ENCODE data around the gene TMED10.
"Not testable (repeated sequence)": the region's sequence is repeated elsewhere in the genome, so short reads cannot be mapped to it uniquely, and the experiment has no call there.

TMED10 gene

DNA sequence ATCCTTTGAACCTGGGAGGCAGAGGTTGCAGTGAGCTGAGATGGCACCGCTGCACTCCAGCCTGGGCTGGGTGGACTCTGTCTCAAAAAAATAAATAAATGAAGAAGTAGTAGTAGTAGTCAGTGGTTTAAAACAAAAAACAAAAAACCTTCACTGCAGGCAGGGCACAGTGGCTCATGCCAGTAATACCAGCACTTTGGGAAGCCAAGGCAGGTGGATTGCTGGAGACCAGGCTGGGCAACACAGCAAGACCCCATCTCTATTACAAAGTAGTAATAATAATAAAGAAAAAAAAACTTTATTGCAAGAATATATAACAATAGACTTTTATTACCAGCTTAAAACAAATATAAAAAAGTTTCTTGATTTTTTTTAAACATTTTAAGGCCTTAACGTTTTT is 35.8 kb downstream of the TMED10 start:
- DNase-seq: no peak
- in situ Hi-C loops (cut with MboI; ENCODE audit: low pct_unique_long_range_greater_than_20kb, low sequenced_read_pairs): loop anchor here (10.0 to 25.0 kb wide), 2 partner anchors 154 to 347 kb away; no protein-coding TSS in a partner anchor

DNA sequence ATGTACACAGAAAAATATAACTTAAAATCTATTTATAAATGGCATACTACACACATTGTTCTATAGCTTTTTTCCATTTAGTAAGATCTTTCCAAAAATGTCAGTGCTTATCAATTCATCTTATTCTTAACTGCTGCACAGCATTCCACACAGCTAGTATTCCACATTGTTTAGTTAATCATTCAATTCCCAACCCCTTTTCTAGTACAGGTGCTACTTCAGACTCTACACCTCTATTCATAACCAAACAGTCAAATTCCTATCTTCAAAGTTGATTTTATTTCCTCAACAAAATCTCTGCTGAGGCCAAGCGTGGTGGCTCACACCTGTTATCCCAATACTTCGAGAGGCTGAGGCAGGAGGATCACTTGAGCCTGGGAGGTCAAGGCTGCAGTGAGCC is 37.2 kb downstream of the TMED10 start:
- DNase-seq: no peak
- in situ Hi-C loops (cut with MboI; ENCODE audit: low pct_unique_long_range_greater_than_20kb, low sequenced_read_pairs): loop anchor here (25.0 kb wide), 1 partner anchor 348 kb away; no protein-coding TSS in a partner anchor

DNA sequence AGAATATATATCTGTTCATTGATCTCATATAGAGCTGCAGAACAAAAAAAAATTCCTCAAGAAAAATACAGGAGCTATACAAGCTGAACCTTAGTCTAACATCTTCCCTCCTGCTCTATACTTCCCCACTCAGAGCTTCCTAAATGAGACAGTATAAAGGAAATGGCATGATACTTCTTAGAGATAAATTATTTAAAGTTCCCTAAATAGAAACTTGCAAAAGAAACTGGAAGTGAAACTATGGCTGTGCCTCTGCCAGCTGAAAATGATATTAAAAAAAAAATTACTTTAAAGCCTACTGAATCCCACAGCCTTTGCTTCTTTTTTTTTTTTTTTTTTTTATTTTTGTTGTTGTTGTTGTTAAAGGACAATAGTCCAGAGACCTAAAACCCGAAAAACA is 37.9 kb downstream of the TMED10 start:
- DNase-seq: peak; percentile 43
- in situ Hi-C loops (cut with MboI; ENCODE audit: low pct_unique_long_range_greater_than_20kb, low sequenced_read_pairs): loop anchor here (25.0 kb wide), 1 partner anchor 349 kb away; no protein-coding TSS in a partner anchor

DNA sequence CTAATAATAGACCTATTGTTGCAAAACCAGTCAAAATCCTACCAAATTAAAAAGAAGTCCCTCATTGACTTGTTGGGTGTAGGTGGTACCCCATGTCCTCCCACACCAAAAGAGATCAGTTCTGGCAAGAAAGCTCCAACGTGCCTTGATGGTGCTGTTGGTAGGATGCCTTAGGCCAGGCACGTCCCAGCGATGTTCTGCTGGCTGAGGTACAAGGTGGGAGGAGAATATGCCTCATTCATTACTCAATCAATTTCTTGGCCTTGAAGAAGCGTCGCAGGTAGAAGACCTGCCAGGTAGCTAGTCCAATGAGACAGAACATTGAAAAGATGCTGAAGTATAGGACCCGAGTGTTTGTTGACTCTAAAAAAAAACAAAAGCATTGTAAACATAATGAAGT is 41.8 kb downstream of the TMED10 start:
- in situ Hi-C loops (cut with MboI; ENCODE audit: low pct_unique_long_range_greater_than_20kb, low sequenced_read_pairs): loop anchor here (25.0 kb wide), 1 partner anchor 353 kb away; no protein-coding TSS in a partner anchor
- DNase-seq: no peak

DNA sequence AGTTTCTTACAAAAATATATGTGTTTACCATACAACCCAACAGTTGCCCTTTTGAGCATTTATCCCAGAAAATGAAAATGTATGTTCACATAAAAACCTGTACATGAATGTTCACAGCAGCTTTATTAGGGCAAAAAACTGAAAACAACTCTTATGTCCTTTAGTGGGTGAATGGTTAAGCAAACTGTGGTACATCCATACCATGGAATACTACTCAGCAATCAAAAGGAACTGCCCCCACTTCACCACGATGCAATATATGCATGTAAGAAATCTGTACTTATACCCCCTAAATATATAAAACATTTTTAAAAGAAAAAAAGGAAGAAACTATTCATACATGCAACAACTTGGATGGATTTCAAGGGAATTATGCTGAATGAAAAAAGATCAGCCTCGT is 42.8 kb downstream of the TMED10 start:
- no peak for DNase-seq
- in situ Hi-C loops (cut with MboI; ENCODE audit: low pct_unique_long_range_greater_than_20kb, low sequenced_read_pairs): loop anchor here (25.0 kb wide), 1 partner anchor 354 kb away; no protein-coding TSS in a partner anchor

DNA sequence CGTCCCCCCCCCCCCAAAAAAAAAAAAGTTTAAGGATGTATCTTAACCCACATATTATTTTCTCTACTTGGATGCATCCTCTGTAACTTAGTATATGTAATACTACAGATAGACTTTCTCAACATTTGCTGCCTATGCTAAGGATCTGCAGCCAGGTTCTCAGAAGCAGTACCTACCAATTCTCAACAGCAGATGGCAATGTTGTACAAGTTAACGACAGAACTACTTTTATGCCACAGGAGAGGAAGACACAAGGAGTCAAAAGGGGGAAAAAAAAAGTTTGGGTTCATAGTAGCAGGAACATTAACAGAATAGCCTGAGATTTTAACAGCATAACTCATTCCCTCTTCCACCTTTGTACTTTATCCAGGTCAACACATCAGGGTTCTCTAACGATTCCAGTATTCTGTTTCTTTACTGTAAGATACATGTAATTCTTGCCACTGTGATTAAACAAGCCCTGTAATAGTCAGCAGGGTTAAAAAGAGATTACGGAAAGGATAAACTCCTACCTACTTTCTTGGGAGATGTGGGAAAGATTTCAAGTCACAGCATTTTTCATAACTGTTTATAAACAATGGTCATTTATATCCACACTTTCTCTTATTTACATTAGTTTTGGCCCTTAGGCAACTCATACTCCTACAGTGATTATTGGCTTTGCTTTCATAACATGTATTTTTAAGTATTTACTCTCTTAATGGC is 43.9 kb downstream of the TMED10 start:
- peak; percentile 92 for DNase-seq
- in situ Hi-C loops (cut with MboI; ENCODE audit: low pct_unique_long_range_greater_than_20kb, low sequenced_read_pairs): loop anchor here (25.0 kb wide), 1 partner anchor 355 kb away; no protein-coding TSS in a partner anchor

DNA sequence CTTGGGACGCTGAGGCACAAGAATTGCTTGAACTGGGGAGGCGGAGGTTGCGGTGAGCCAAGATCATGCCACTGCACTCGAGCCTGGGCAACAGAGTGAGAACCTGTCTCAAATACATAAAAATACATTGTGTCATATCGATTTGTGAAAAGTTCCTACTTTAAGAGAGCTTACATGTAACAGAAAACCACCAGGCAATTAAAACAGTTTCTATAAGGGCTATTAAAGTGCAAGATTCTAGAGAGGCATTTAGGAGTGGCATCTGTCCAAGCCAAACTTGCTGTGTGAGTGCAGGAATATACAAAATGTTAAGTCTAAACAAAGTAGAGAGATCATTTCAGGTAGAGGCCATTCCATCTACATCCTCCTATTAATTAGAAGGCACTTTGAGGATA is 47.8 kb downstream of the TMED10 start:
- in situ Hi-C loops (cut with MboI; ENCODE audit: low pct_unique_long_range_greater_than_20kb, low sequenced_read_pairs): loop anchor here (25.0 kb wide), 1 partner anchor 359 kb away; no protein-coding TSS in a partner anchor
- no peak for DNase-seq

DNA sequence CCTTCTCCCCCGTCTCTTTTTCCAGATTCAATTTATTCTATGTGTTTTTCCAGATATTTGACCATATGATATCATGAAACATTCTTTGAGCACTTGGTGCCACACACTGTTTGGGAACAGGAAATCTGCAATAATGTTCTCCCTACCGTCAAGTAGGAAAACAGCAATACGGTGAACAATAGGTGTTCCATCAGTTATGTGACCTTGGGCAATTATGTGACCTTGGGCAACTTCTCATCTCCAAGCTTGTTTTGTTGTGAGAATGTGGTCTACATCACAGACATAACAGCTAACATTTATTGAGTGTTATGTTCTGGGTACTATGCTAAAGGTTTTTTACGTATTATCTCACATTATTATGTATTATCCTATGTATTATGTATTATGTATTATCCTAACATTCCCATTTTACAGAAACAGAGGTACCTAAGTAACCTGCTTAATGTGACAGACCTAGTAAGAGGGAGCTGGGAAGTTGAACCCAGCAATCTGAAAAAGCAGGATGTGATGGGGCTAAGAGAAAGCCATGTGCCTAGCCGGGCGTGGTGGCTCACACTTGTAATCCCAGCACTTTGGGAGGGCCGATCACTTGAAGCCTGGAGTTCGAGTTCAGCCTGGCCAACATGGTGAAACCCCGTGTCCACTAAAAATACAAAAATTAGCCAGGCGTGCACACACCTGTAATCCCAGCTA is 48.4 kb downstream of the TMED10 start:
- DNase-seq: no peak
- in situ Hi-C loops (cut with MboI; ENCODE audit: low pct_unique_long_range_greater_than_20kb, low sequenced_read_pairs): loop anchor here (25.0 kb wide), 1 partner anchor 359 kb away; no protein-coding TSS in a partner anchor

DNA sequence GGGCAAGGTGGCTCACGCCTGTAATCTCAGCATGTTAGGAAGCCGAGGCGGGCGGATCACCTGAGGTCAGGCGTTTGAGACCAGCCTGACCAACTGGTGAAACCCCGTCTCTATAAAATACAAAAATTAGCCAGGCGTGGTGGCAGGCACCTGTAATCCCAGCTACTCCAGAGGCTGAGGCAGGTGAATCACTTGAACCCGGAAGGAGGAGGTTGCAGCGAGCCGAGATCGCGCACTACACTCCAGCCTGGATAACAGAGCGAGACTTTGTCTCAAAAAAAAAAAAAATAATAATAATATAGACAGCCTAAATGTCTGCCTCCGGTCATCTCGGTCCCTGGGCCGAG is 49.0 kb downstream of the TMED10 start:
- in situ Hi-C loops (cut with MboI; ENCODE audit: low pct_unique_long_range_greater_than_20kb, low sequenced_read_pairs): loop anchor here (25.0 kb wide), 1 partner anchor 360 kb away; no protein-coding TSS in a partner anchor

DNA sequence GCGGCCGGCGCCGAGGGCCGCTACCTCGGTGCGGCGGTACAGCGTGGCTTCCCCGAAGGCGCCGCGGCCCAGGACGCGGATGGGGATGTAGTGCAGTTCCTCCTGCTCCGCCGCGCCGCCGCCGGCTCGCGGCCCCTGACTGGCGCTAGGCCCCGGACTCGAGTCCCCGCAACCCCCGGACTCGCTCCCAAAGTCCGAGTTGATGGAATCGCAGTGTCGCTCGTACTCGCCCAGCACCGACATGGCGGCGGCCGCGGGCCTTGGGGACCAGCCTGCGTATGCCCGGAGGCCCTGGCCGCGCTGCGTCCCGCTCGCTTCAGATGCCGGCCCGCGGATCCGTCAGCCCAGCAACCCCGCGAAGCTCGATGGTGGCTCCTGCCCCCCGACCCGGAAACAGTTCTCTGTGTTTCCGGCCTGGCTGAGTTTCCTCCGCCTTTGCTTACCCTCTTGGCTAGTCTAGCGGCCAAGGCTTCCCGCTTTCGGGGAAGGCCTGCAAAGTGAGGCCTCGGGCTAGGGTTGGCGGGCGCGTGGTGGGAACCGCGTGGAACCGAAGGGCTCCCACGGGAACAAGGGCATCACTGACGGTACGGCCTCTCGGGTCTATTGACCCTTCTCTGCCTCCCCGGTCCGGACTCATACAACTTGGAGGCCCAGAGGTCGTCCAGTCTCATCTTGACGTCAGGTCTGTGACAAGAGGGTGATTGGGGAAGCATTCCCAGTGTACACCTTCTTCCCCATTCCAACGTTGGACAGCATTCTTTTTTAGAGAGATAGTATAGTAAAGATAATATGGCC is 49.5 kb downstream of the TMED10 start, which contains the start of gene NEK9:
NEK9 (minus strand) TSS at position 370 of the 795 bp plus-strand sequence; CDS start at position 243, 127 bp downstream.
- peak; percentile 91 for DNase-seq
- in situ Hi-C loops (cut with MboI; ENCODE audit: low pct_unique_long_range_greater_than_20kb, low sequenced_read_pairs): loop anchor here (25.0 kb wide), 1 partner anchor 360 kb away; no protein-coding TSS in a partner anchor

More for the DNA sequence above, 49.0 kb downstream of the TMED10 start:
- DNase-seq: not testable (repeated sequence)

DNA sequence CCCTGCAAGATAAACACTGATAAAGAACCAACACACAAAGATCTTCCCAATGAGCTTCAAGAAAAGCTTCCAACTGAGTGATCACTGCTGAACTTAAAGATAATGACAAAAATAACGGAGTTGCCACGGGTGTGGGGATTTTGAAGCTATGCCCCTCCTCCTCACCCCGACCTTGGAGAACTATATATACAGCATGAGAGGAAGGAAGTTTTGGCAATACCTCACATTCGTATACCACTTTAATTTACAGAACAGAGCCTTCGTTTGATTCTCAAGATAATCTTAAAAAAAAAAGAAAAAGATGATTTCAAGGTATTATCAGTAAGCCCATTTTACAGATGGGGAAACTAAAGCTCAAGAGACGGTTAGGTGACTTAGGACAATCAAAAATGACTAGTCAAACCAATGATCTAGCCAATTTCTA is 50.3 kb downstream of the TMED10 start:
- in situ Hi-C loops (cut with MboI; ENCODE audit: low pct_unique_long_range_greater_than_20kb, low sequenced_read_pairs): loop anchor here (25.0 kb wide), 1 partner anchor 361 kb away; no protein-coding TSS in a partner anchor
- DNase-seq: peak; percentile 50

DNA sequence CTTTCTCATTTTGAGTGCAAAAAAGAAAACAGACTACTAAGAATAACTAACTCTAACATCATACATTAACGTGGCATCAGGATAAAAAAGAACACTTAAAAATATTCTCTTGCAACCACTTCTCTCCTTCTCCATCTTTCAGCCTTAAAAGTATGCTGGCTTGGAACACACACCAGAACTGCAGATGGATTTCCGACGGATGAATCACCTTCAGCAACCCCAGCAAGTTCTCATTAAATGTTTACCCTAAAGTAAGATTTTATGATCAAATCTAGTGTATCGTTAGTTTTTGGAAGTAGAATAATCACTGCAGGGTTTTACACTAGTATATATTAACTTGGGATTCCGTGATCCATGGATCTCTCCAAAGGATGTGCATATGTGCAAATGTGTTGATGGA is 50.8 kb downstream of the TMED10 start:
- no peak for DNase-seq
- in situ Hi-C loops (cut with MboI; ENCODE audit: low pct_unique_long_range_greater_than_20kb, low sequenced_read_pairs): loop anchor here (25.0 kb wide), 1 partner anchor 362 kb away; no protein-coding TSS in a partner anchor

DNA sequence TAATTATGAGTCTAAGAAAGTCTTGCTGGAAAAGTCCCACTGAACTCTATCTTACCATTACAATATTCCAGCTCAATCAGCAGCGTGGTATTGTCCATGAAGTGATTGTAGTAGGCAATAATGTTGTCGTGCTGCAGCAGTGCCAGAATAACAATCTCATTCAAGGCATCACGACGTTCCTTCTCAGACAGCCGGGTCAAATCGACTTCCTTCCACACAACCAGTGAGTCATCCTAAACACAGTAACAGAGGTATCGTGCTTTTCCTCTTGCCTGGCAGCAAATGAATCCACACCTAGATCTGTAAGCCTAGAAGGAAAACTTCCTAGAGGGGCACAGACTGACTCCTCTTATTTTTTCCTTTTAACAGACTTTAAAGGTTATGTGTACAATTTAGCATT is 52.4 kb downstream of the TMED10 start:
- in situ Hi-C loops (cut with MboI; ENCODE audit: low pct_unique_long_range_greater_than_20kb, low sequenced_read_pairs): no loop called here
- DNase-seq: peak; percentile 64

DNA sequence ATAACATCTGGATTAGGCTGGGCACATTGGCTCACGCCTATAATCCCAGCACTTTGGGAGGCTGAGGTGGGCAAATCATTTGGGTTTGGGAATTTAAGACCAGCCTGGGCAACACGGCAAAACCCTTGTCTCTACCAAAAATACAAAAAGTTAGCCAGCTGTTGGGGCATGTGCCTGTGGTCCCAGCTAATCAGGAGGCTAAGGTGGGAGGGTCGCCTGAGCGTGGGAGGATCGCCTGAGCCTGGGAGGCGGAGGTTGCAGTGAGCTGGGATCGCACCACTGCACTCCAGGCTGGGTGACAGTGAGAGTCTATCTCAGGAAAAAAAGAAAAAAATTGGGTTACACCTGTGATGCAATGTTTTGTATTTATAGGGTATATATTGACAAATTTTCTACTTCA is 54.9 kb downstream of the TMED10 start:
- DNase-seq: no peak
- in situ Hi-C loops (cut with MboI; ENCODE audit: low pct_unique_long_range_greater_than_20kb, low sequenced_read_pairs): no loop called here

DNA sequence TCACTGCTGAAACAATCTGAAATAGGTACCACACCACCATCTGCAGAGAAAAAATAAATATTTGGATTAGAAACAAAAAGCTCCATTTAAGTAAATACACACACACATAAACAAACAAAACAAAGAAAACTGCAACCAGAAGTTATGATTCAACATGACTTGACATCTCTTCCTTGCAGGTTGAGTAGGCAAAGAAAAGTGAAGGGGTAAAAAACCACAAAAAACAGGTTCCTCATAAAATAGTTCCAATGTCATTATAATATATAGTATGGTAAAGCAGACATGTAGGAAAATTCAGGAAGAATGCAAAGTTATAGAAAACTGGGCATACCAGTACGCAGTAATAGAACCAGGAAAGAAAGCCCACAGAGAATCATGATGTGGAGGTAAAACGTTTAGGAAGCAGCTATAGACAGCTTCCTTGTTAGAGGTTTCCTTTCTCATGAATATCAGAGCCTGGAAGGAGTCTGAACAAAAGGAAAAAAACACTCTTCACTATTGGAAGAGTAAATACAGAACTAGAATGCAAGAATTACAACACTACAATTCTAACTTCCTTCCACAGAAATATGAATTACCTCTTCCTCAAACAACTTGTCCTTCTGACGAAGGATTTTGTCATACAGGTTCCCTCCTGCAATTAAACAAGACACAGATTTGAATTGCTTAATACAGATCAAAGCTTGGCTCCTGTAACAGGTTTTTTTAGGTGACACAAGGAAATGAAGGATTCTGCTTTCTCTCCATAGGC is 55.7 kb downstream of the TMED10 start:
- in situ Hi-C loops (cut with MboI; ENCODE audit: low pct_unique_long_range_greater_than_20kb, low sequenced_read_pairs): no loop called here
- DNase-seq: no peak

DNA sequence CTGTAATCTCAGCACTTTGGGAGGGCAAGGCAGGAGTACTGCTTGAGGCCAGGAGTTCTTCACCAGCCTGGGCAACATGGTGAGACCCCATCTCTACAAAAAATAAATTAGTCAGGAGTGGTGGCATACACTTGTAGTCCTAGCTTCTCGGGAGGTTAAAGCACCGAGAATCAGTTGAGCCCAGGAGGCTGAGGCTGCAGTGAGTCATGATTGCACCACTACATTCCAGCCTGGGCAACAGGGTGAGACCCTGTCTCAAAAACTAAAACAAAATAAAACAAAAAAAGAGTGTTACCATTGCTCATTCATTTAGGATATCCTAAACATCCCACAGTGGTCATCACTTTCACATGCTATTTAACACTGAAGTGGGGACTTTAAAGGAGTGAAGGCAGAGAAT is 57.4 kb downstream of the TMED10 start:
- in situ Hi-C loops (cut with MboI; ENCODE audit: low pct_unique_long_range_greater_than_20kb, low sequenced_read_pairs): no loop called here
- no peak for DNase-seq

DNA sequence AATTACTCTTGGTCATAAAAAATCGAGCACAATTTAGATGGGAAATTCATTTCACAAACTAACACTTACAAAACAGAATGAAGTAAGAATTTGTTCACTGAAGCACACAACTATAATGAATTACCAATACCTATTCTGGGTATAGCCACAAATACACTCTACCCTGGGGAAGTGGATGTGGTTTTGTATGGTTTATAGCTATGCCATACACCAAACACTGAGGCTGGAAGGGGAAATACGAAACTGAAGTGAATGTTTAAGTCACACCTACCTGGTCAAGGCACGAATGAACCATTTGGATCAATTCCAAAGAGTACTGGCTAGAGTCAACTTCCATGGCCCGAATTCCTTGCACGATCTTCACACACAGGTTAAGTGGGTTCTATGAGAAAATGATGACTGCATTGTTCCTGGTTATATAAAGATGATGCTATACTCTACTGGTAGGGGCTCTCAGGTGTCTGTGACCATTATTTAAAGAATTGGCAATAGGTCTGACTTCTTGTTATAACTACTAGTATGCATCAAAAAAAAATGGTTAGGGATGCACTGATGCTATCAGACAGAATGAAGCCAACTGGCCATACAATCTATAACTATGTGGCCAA is 62.4 kb downstream of the TMED10 start:
- in situ Hi-C loops (cut with MboI; ENCODE audit: low pct_unique_long_range_greater_than_20kb, low sequenced_read_pairs): no loop called here

DNA sequence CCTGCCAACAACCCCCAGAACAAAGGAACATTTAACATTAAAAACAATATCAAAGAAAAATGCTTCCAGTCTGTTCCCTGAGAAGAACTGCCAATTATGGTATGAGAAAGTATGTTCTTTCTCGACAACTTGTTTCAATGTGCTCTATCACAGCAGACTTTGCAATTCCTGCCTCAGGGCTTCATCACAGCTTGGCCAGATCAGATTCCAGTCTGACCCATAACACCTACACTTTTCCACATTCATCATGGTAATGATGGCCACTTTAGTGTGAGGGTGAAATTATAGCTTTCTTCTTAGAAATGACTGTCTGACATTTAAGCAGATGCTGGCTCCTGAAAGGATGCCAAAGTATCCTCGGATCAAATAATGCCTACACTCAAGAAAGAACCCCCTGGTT is 66.5 kb downstream of the TMED10 start:
- DNase-seq: no peak
- in situ Hi-C loops (cut with MboI; ENCODE audit: low pct_unique_long_range_greater_than_20kb, low sequenced_read_pairs): no loop called here

More for the DNA sequence above, 62.4 kb downstream of the TMED10 start:
- no peak for DNase-seq

Measured in KBM-7 (cell line).